ENCODE data around the gene SORCS2.

DNA sequence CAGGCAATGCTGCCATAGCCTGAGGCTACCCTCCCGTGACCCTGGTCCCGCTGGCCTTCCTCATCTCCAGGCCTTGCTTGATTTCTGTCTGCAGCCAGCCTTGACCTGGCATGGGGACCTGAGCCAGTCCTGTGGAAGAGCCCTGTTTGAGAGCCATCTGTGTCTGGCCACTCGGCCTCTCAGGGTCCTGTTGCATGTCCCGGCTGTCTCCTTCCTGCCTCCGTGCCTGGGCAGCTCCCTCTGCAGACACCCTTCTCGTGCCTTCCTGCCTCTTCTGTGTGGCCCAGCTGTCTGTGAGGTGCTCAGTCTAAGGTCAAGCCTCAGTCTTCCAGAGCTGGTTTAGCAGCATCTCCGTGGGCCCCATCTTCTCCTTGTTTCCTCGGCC lies 108.4 kb downstream of the SORCS2 start:
- TF ChIP-seq, protein P1, sequence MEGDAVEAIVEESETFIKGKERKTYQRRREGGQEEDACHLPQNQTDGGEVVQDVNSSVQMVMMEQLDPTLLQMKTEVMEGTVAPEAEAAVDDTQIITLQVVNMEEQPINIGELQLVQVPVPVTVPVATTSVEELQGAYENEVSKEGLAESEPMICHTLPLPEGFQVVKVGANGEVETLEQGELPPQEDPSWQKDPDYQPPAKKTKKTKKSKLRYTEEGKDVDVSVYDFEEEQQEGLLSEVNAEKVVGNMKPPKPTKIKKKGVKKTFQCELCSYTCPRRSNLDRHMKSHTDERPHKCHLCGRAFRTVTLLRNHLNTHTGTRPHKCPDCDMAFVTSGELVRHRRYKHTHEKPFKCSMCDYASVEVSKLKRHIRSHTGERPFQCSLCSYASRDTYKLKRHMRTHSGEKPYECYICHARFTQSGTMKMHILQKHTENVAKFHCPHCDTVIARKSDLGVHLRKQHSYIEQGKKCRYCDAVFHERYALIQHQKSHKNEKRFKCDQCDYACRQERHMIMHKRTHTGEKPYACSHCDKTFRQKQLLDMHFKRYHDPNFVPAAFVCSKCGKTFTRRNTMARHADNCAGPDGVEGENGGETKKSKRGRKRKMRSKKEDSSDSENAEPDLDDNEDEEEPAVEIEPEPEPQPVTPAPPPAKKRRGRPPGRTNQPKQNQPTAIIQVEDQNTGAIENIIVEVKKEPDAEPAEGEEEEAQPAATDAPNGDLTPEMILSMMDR (IDR thresholded peaks at IDR 0.05; ENCODE audit: low read length), result no peak
- no peak for TF ChIP-seq EZH2 (IDR thresholded peaks at IDR 0.05; ENCODE audit: borderline replicate concordance, low read length)

All from OCI-LY1 (cell line).